ENCODE measurements around the gene TBC1D5.

GRCh38 chr3:17672506-17672905, 69.9 kb downstream of the TBC1D5 start:
- TF ChIP-seq CTCF (conservative IDR thresholded peaks at IDR 0.05) = no peak
- TF ChIP-seq ZFX (IDR thresholded peaks at IDR 0.05) = no peak
